ENCODE measurements around the gene AMPD3. TPM values are rescaled to one million over a fixed set of nuclear protein-coding genes. Genes with fewer than 3 reads are reported as not detected.

The AMPD3 gene
- polyA plus RNA-seq, 1 donor from 2014 or later: not detected

DNA sequence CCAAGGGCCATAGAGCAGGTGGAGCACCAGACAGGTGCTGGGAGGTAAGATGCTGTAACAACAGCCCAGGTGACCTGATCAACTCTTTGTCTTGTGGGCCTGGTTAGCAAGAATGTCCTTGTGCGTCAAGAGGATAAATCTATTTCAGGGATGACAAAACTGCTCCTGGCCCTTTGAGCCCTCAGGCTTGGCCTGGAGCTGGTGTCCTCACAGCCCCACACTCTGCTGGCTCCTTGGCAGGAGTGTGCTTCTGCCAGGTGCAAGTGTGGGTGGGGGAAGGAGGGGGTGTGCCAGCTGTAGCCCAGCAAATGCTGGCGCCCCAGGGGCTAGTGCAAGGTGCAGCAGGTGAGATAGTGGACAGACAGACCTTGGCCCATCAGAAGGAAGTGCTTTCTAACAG is 19.5 kb downstream of the AMPD3 start:
- no peak overlapping the region for H3K4me2 ChIP-seq (ENCODE audit: low read length)
- H3K9me3 ChIP-seq (ENCODE audit: low read length): no peaks in the 10 kb centered on the region
- H2AFZ ChIP-seq (ENCODE audit: low read depth, low read length): no peak overlapping the region
- no peak overlapping the region for H3K27ac ChIP-seq (ENCODE audit: low read length)
- H3K36me3 ChIP-seq (ENCODE audit: insufficient read depth, low read length): no peaks in the 10 kb centered on the region
- TF ChIP-seq, protein P1, sequence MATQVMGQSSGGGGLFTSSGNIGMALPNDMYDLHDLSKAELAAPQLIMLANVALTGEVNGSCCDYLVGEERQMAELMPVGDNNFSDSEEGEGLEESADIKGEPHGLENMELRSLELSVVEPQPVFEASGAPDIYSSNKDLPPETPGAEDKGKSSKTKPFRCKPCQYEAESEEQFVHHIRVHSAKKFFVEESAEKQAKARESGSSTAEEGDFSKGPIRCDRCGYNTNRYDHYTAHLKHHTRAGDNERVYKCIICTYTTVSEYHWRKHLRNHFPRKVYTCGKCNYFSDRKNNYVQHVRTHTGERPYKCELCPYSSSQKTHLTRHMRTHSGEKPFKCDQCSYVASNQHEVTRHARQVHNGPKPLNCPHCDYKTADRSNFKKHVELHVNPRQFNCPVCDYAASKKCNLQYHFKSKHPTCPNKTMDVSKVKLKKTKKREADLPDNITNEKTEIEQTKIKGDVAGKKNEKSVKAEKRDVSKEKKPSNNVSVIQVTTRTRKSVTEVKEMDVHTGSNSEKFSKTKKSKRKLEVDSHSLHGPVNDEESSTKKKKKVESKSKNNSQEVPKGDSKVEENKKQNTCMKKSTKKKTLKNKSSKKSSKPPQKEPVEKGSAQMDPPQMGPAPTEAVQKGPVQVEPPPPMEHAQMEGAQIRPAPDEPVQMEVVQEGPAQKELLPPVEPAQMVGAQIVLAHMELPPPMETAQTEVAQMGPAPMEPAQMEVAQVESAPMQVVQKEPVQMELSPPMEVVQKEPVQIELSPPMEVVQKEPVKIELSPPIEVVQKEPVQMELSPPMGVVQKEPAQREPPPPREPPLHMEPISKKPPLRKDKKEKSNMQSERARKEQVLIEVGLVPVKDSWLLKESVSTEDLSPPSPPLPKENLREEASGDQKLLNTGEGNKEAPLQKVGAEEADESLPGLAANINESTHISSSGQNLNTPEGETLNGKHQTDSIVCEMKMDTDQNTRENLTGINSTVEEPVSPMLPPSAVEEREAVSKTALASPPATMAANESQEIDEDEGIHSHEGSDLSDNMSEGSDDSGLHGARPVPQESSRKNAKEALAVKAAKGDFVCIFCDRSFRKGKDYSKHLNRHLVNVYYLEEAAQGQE (IDR thresholded peaks at IDR 0.05; ENCODE audit: borderline replicate concordance): no peak
- TF ChIP-seq, protein P2, sequence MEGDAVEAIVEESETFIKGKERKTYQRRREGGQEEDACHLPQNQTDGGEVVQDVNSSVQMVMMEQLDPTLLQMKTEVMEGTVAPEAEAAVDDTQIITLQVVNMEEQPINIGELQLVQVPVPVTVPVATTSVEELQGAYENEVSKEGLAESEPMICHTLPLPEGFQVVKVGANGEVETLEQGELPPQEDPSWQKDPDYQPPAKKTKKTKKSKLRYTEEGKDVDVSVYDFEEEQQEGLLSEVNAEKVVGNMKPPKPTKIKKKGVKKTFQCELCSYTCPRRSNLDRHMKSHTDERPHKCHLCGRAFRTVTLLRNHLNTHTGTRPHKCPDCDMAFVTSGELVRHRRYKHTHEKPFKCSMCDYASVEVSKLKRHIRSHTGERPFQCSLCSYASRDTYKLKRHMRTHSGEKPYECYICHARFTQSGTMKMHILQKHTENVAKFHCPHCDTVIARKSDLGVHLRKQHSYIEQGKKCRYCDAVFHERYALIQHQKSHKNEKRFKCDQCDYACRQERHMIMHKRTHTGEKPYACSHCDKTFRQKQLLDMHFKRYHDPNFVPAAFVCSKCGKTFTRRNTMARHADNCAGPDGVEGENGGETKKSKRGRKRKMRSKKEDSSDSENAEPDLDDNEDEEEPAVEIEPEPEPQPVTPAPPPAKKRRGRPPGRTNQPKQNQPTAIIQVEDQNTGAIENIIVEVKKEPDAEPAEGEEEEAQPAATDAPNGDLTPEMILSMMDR (IDR thresholded peaks at IDR 0.05; ENCODE audit: poor library complexity, severe bottlenecking): no peak
- TF ChIP-seq POLR2AphosphoS5 (IDR thresholded peaks at IDR 0.05) (no peak), MXI1 (conservative IDR thresholded peaks at IDR 0.05; ENCODE audit: poor library complexity, severe bottlenecking) (no peak)
- no peaks in the 10 kb centered on the region for H4K20me1 ChIP-seq (ENCODE audit: insufficient read depth)
- H3K27me3 ChIP-seq (ENCODE audit: insufficient read depth, low read depth, low read length): no peaks in the 10 kb centered on the region
- no peaks in the 10 kb centered on the region for H3K9me2 ChIP-seq (ENCODE audit: insufficient read depth, low read length)
- no peaks in the 10 kb centered on the region for H3F3A ChIP-seq (ENCODE audit: insufficient read depth, low read length, poor library complexity, severe bottlenecking)
- no peaks in the 10 kb centered on the region for H3K79me2 ChIP-seq (replicated peaks; ENCODE audit: insufficient read depth, low read length)
- no peak overlapping the region for H3K4me3 ChIP-seq (ENCODE audit: low read length)
- H3K9ac ChIP-seq (ENCODE audit: low read length): no peak overlapping the region

DNA sequence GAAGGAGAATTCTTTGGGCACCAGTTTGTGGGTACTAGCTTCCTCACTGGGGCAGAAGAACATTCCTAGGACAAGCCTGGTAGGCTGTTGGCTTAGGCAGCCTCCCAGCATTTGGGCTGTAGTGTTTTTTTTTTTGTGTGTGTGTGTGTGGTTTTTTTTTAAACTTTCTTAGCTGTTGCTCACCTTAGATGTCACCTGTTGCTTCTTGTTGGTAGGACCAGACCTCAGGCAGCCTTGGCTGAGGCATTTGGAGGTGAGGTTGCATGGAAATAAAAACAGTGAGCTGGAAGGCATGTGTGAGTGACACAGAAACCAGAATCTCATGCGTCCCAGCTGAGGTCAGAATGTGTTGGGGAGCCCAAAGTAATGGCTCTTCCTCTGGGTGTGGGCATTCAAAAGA is 21.3 kb downstream of the AMPD3 start:
- Histone ChIP-seq H3K27me3 (ENCODE audit: insufficient read depth, low read depth, low read length) (no peaks in the 10 kb centered on the region), H3K27ac (ENCODE audit: low read length) (no peak overlapping the region), H3K9me2 (ENCODE audit: insufficient read depth, low read length) (no peaks in the 10 kb centered on the region), H3K36me3 (ENCODE audit: insufficient read depth, low read length) (no peaks in the 10 kb centered on the region), H3K9ac (ENCODE audit: low read length) (no peak overlapping the region), H4K20me1 (ENCODE audit: insufficient read depth) (no peaks in the 10 kb centered on the region), H3K9me3 (ENCODE audit: low read length) (no peaks in the 10 kb centered on the region), H3K4me3 (ENCODE audit: low read length) (no peak overlapping the region), H3K4me2 (ENCODE audit: low read length) (no peak overlapping the region), H2AFZ (ENCODE audit: low read depth, low read length) (no peak overlapping the region), H3F3A (ENCODE audit: insufficient read depth, low read length, poor library complexity, severe bottlenecking) (no peaks in the 10 kb centered on the region), H3K79me2 (replicated peaks; ENCODE audit: insufficient read depth, low read length) (no peaks in the 10 kb centered on the region)
- TF ChIP-seq EP300 (conservative IDR thresholded peaks at IDR 0.05; ENCODE audit: poor library complexity, severe bottlenecking) (no peak), POLR2AphosphoS5 (IDR thresholded peaks at IDR 0.05) (no peak), MXI1 (conservative IDR thresholded peaks at IDR 0.05; ENCODE audit: poor library complexity, severe bottlenecking) (no peak), EZH2 (IDR thresholded peaks at IDR 0.05; ENCODE audit: borderline replicate concordance, insufficient read depth, low read length, poor library complexity, severe bottlenecking) (no peak), TAF1 (IDR thresholded peaks at IDR 0.05; ENCODE audit: low read depth) (no peak)
- TF ChIP-seq, protein P2 (IDR thresholded peaks at IDR 0.05; ENCODE audit: poor library complexity, severe bottlenecking): no peak

Measured in neural cell (in vitro differentiated cells).